ENCODE data around the gene HKDC1.
"Not testable (repeated sequence)": the region's sequence is repeated elsewhere in the genome, so short reads cannot be mapped to it uniquely, and the experiment has no call there.

Gene HKDC1

DNA sequence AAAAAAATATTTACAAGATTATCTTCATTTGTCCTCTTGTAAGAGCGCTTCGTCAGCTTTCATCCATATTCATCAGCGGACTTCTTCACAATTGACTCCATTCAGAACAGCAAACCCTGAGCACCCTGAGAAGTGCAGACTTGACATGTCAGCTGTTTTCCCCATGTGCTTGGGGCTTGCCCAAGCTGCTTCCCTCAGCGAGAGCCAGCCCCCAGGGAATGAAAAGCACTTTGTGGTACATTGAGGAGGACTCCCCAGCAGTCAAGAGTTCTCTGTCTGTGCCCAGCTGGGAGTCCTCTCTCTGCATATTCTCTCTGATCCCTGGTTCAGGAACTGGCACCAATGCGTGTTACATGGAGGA is 22.7 kb downstream of the HKDC1 start:
- no peak for DNase-seq

DNA sequence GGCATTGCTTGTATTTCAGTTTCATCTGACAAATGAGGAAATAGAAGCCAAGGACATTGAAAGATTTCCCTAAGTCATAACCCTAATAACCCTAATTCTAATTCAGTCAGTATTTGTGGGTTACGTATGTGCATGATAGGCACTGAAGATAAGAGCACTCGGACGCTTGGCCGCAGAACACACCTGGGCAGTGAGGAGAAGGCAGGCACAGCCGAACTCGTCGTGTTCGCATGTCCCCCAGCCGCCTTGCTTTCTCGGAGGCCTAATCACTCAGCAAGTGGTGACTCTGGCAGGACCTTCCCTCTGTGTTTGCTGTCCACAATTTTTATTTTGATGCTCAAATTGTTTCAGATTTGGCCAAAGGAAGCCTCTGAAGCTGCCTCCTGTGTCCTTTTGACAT is 23.7 kb downstream of the HKDC1 start:
- DNase-seq = peak; percentile 2

DNA sequence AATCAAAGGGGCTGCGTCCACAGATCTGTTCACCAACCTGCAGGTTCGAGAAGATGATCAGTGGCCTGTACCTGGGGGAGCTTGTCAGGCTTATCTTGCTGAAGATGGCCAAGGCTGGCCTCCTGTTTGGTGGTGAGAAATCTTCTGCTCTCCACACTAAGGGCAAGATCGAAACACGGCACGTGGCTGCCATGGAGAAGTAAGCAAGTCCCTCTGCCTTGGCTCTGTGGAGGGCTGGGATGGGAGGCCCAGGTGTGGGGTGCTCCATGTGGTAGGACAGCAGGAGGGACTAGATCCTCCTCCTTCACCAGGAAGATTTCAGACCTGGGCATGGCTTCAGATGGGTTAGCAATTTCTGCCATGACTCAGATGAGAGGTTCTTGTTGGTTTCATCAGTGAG is 25.9 kb downstream of the HKDC1 start:
- DNase-seq = peak; percentile 4

DNA sequence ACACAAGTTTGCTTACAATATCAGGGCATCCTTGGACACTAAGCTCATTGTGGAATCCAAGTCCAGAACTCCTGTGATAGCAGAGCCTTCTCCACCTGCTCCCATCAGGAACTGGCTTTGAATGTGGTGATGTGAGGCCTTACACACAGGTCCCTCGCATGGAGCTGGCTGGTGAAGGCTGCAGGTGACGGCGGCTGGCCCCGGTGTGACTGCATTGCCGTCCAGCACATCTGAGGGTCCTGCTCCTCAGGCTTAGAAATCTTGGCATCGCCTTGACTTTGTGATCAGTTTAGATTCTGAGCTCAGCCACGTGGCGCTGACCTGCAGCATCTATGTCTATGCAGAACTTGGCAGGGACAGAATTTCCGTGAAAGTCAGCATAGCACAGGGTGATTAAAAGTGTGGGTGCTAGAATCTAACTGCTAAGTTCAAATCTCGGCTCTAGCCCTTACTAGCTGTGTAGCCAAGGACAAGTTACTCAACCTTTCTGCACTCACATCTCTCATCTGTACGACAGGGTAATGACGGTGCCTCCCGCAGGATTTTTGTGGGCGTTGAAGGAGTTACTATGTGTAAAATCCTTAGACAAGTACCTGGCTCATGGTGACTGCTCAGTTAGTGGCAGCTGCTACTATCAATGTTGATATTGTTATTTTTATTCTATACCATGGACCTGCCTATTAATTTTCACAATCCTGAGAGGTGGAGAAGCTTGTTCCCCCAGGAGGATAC is 26.6 kb downstream of the HKDC1 start:
- no peak for DNase-seq

DNA sequence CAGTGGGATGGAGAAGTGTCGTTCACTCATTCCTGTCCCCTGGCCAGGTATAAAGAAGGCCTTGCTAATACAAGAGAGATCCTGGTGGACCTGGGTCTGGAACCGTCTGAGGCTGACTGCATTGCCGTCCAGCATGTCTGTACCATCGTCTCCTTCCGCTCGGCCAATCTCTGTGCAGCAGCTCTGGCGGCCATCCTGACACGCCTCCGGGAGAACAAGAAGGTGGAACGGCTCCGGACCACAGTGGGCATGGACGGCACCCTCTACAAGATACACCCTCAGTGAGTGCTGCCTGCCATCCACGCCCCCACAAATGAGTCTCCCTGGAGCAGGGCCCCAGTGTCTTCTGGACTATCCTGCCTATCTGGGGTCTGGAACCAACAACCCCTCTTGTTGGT is 27.2 kb downstream of the HKDC1 start:
- no peak for DNase-seq

DNA sequence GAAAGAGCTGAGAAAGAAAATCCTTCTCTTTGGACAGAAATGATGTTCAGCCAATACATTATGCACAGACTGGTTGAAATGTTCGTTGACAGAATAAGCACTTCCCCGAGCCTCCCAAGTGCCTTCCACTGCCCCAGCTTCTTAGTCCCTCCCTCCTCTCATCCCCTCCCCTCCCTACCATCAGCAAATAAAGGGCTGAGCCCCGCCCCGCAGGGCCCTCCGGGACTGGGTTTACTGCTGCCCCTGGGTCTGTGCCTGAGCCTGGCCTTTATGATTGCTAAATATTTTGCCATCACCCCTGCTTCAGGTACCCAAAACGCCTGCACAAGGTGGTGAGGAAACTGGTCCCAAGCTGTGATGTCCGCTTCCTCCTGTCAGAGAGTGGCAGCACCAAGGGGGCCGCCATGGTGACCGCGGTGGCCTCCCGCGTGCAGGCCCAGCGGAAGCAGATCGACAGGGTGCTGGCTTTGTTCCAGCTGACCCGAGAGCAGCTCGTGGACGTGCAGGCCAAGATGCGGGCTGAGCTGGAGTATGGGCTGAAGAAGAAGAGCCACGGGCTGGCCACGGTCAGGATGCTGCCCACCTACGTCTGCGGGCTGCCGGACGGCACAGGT is 28.1 kb downstream of the HKDC1 start:
- no peak for DNase-seq

DNA sequence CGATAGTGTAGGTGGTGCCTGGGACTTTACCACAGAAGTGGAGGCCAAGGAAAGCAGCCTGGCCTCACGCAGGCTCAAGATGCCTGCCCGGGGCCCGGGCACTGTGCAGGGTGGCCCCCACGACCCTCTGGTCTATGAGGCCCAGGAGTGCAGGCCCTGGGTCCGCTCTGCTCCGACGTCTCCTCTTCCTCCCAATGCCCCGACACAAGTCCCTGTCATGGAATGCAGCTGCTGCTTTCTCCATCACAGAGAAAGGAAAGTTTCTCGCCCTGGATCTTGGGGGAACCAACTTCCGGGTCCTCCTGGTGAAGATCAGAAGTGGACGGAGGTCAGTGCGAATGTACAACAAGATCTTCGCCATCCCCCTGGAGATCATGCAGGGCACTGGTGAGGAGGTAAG is 29.9 kb downstream of the HKDC1 start:
- DNase-seq = no peak

DNA sequence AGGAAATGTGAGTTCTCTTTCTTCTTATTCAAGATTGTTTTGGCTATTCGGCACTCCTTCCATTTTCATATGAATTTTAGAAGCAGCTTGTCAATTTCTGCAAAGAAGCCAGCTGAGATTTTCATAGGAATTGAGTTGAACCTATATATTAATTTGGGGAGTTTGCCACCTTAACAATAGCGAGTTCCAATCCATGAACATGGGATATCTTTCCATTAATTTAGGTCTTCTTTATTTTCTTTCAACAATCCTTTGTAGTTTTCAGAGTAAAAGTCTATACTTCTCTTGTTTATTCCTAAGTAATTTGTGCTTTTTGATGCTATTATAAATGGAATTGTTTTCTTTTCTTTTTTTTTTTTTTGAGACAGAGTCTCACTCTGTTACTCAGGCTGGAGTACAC is 31.3 kb downstream of the HKDC1 start:
- not testable (repeated sequence) for DNase-seq

DNA sequence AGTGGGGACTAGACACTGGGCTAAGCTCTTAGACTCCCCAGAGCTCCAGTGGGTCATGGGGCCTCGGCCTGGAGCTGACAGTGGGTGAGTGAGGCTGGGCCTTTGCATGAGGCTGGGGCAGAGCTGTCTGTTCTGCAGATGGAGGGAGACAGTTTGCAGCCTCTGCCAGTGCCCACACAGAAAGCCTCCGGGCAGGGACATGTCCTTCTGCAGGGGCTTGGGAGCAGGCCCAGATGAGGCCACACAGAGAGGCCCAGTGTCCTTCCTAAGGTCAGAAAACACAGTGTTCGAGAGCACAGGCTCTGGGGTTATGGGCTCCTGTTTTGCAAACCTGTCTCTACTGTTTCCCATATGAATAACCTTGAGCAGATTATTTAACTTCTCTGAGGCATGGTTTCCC is 33.0 kb downstream of the HKDC1 start:
- DNase-seq = no peak

DNA sequence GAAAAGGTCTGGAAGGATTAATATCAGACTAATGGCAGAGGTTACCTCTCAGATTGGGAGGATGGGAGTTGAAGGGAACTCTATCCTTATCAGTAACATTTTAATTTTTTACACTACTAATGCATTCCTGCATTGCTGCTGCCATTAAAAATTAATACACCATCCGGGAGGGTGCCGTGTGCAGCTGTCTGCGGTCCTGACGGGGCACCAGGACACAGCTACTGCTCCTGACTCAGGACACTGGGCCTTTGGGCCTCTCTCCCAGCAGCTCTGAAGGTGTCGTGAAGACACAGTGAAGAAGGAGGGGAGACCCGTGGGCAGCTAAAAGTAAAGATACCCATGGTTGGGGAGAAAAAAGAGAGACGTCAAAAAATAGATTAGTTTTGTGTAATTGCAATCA is 34.7 kb downstream of the HKDC1 start:
- no peak for DNase-seq

DNA sequence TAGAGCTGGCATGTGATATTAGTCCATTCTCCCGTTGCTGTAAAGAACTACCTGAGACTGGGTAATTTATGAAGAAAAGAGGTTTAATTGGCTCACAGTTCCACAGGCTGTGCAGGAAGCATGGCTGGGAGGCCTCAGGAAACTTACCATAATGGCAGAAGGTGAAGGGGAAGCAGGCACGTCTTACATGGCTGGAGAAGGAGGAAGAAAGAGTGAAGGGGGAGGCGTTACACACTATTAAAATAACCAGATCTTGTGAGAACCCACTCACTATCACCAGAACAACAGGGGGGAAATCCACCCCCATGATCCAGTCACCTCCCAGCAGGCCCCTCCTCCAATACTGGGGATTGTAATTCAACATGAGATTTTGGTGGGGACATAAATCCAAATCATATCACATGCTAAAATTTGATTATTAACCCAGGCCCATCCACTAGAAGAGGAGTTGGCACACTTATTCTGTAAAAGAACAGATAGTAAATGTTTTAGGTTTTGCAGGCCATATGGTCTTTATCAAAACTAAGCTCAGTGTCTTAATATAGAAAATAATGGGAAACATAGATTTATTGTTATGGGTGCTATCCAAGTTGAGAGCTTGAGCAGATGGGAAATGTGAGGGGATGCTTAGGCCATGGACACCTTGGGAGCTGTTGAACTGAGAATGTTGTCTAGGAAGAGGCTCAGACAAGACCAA is 39.6 kb downstream of the HKDC1 start:
- no peak for DNase-seq

DNA sequence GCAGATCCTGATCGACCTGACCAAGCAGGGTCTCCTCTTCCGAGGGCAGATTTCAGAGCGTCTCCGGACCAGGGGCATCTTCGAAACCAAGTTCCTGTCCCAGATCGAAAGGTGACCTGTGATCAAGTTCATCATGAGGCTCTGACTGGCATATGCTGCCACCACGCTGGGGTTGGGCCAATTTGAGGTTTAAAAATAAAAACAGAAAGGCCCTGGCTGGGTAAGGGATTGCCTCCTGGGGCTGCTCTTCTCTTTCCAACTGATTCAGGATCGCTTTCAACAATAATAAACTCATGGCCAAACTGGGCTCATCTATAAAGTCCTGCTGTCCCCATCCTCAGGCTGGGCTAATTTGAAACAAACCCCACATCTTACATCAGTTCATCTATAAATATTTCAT is 41.1 kb downstream of the HKDC1 start:
- DNase-seq = no peak

DNA sequence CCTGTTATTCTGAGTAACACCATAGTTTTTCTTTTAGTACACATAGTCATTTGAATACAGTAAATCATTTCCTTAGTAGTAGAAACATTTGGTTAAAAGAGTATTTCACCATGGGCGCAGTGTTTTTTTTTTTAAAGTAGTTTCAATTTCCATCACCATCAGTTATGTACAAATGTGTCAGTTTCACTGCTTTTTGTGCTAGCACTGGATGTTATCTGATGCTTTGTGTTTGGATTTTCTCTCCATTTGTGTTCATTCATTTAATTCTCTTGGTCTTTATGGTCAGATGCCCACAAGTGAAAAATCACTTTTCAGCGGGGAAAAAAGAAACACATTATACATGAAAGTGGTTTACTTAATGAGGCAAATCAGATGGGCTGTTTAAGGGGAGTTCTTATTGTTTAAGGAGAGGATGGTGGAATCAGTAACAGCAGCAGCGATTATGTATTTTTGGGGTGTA is 42.2 kb downstream of the HKDC1 start:
- DNase-seq = no peak

DNA sequence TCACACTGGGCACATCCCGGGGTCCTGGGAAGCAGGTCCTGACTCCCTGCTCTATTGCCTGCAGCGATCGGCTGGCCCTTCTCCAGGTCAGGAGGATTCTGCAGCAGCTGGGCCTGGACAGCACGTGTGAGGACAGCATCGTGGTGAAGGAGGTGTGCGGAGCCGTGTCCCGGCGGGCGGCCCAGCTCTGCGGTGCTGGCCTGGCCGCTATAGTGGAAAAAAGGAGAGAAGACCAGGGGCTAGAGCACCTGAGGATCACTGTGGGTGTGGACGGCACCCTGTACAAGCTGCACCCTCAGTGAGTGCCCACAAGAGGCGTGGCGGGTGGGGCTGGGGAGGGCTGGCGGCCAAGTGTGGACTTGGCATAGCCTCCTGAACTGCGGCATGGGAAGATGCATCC is 45.4 kb downstream of the HKDC1 start:
- DNase-seq = no peak

DNA sequence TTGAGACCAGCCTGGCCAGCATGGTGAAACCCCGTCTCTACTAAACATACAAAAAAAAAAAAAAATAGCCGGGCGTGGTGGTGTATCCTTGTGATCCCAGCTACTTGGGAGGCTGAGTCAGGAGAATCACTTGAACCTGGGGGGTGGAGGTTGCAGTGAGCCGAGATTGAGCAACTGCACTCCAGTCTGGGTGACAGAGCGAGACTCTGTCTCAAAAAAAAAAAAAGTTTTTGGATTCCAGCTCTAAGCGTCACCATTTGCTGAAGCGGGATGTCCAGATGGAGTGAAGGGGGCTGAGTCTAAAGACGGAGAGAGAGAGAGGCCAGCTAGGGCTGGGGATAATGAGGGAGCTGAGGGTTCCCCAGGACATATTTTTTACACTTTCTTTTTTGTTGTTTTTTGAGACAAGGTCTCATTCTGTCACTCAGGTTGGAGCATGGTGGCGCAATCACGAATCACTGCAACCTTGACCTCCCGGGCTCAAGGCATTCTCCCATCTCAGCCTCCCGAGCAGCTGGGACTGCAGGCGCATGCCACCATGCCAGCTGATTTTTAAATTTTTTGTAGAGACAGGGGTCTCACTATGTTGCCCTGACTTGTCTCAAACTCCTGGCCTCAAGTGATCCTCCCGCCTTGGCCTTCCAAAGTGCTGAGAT is 48.8 kb downstream of the HKDC1 start:
- DNase-seq = no peak

DNA sequence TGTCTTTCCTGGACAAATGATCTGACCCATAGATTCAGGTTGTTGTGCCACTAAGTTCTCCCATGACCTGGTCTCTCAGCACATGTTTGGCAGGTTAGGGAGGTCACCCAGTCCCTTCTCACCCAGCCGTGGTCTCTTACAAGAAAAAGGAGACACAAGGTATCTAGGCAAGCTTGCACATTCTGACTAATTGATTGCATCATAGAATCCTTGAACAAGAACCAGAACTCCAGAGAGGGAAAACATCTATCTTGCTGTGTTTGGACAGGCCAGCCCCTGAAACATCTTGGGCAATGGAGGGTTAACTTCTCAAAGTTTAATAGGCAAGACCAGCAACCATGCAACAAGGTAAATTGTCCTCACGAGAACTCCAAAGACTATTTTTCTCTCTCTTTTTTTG is 49.6 kb downstream of the HKDC1 start:
- DNase-seq = no peak

DNA sequence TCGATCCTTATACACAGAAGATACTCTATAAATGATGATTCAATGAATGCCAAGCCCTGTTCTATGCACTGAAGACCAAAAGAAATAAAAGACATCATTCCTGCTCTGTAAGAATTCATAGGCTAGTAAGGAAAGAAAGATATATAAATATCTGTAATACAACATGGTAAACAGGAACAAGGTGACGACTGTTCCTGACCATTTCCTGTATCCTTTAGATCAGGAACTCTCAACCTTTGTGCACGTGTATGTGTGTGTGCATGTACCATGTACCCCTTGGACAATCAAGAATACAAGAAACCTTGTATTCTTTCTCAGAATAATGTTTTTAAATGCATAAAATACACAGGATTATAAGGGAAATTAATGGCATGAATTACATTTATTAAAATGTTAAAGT is 50.9 kb downstream of the HKDC1 start:
- no peak for DNase-seq

DNA sequence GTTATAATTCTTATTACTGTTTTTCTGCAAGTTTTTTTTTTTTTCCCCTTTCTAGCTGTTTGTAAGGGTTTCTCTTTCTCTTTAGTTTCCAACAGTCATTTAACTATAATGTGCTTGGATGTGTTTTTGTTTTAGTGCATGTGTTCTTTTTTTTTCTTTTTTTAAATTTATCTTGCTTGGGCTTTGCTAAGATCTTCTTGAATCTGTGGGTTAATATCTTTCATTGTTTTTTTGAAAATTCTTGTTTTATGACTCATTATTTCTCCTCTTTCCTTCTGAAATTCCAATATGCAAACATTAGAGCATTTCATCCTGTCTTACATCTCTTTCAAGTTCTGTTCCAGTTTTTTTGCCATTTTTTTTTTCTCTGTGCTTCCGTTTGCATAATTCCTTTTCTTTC is 52.5 kb downstream of the HKDC1 start:
- DNase-seq = no peak

DNA sequence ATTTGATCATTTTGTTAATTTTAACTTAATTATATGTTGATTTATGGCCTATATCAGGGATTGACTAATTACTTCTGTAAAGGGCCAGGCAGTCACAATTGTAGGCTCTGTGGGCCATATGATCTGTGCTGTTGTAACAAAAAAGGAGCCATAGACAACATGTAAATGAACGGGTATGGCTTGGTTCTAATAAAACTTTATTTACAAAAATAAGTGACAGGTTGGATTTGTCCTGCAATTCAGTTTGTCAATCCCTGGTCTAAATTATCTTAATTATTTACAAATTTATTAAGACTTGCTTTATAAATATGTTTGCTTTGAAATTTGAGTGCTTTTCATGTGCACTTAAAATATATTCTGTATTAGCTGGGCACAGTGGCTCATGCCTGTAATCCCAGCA is 55.3 kb downstream of the HKDC1 start:
- DNase-seq = no peak

DNA sequence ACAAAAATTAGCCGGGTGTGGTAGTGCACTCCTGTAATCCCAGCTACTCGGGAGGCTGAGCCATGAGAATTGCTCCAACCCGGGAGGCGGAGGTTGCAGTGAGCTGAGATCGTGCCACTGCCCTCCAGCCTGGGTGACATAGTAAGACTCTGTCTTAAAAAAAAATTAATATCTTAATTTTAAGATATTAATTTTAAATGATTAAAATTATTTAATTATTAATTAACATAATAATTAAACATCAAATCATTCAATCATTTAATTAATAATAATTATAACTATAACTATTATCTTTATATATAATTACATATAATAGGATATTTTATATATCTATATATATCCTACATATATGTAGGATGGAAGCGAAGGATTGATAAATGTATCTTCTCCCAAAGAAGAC is 56.4 kb downstream of the HKDC1 start:
- no peak for DNase-seq

DNA sequence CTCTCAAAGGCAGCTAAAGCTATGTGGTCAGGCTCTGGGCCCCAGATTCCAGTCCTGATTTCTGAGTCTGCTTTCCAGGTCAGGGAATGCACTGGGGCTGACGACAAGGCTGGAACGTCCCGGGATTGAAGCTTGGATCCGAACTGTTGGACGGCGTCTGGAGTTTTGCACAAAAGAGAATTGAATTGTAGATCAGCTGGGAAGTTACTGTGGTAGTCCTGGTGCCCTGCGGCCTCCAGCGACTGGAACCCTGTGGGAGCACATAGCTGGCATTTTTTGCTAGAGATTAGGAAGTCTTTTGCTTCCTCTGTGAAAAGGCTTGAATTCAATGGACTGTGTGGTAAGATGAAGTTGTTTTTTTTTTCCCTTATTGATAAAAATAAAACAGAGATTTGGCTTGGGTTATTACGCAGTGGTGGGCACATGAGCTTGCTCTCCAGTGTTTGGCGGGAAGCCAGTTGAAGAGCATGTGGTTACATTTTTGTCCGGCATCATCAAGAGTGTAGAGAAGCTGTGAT is 58.4 kb downstream of the HKDC1 start, which contains the start of gene HK1:
Gene HK1, plus strand, starts transcription at position 51 of the 518 bp plus-strand sequence.
- DNase-seq = no peak

DNA sequence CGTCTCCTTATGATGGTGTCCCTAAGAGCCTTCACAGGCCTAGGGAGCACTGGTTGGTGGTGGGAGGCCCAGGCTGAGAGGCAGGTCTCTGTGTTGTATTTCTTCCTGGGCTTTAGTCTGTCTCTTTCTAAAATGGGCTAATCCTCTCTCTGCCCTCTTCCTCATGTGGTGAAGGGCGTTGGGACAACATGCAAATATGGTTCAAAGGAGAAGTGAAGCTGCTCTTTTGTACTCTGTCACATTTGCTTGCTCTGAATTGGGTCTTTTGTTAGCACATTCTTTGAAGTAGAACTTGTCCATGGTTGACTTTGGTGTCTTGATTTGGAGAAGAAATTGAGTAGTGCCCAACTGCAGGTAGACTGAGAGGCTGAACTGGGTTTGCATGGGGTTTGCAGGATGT is 59.0 kb downstream of the HKDC1 start:
- no peak for DNase-seq
